Stimulated activated CD8-positive, alpha-beta memory T cell treated with anti-CD3 and anti-CD28 coated beads, Interleukin-15, amount 100 ng/mL, for 1 hour (primary cell): ENCODE results near the gene APP.
"Not testable (repeated sequence)": the region's sequence is repeated elsewhere in the genome, so short reads cannot be mapped to it uniquely, and the experiment has no call there.

Experiments
- DNase-seq: peaks from one replicate; pipeline ENCODE4 v3.0.0-alpha.2; 2020; ENCODE audit warnings: low read depth

The APP gene

GRCh38 chr21:25942135-25942534, 228.4 kb downstream of the APP start:
- no peak for DNase-seq

- no peak for DNase-seq
These were observed 231.2 kb downstream of the APP start for GRCh38 chr21:25939396-25939761.

GRCh38 chr21:25938658-25939395, 231.7 kb downstream of the APP start:
- DNase-seq, result no peak

GRCh38 chr21:25936776-25937175, 233.8 kb downstream of the APP start:
- no peak for DNase-seq

- no peak for DNase-seq
These were observed 235.8 kb downstream of the APP start for GRCh38 chr21:25934771-25935224.

GRCh38 chr21:25934130-25934529, 236.4 kb downstream of the APP start:
- DNase-seq, result no peak

GRCh38 chr21:25931765-25932164, 238.8 kb downstream of the APP start:
- no peak for DNase-seq

DNA sequence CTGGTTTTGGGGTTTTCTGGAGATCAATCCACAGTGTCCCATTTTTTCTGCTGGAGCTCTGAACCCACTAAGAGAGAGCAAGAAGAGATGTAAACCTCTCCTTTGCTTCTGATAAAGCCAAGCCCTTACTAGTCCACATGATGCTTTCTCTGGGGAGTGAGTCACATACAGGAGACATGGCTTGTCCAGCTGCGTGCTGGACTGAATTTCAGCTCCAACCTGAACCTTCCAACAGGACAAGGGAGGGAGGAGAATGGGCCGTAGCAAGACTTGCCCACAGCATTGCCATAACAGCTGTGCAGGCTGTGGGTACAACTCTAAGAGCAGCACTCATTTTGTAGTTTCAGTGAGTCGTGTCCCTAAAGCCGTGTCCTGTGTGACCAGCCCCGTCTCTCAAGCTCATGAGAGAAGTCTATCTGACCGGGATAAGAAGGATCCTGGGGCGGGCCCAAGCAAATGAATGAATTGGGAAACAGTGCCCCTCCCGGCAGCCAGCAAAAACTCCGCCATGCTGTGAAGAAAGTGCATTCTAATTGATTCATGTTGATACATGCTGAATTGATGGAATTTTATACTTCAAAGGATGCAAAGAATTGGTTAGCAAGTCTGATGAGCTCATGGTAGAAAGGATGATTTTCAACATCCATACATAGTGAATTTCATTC, 240.6 kb downstream of the APP start:
- no peak for DNase-seq

DNA sequence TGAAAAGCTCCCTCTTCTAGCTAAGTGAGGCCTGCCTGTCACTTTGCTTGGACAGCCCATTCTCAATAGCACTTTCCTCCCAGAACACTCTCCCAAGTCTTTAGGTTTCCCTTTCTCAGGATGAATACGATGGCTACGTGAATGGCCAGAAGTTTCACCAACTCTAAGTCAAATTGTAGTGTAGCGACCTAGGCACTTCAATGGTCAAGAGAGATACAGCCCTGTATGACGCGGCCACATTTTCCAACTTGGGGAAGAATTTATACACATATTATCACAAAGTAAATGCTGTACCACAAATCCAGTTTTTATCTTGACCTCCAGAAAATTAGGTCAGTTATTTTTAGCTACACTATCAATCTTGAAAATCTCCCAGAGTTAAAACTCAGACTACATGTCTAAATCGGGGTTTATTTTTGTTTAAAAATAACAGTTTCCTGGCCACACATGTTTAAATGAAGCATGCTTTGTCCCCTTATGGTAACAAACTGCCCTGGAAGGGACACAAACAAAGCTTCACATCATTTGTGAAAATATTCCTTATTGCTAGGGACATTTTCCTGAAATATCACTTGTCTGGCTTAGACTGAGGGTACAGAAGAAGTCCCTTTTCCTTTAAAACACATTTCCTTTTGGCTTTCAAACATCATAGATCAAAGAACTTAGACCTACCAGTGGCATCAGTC, 243.2 kb downstream of the APP start:
- DNase-seq, result no peak

DNA sequence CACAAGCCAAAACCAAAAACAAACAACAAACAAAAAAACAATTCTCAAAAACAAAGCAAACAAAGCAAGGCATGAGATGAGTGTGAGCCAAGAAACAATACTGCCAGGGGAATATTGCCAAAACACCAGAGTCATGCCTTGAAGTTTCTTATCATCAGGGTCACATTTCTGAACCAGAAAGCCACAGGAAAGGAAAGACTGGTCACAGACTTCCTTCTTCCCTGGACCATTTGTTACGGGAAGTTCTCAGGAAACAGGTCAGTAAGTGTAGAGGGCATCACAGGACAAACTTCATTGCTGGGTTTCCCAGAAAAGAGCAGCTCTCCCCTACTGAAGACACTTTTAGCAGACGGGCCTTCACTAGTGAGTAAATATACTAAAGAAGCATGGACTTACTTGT, 244.6 kb downstream of the APP start:
- DNase-seq, result no peak

GRCh38 chr21:25925064-25925800, 245.3 kb downstream of the APP start:
- DNase-seq, result no peak

DNA sequence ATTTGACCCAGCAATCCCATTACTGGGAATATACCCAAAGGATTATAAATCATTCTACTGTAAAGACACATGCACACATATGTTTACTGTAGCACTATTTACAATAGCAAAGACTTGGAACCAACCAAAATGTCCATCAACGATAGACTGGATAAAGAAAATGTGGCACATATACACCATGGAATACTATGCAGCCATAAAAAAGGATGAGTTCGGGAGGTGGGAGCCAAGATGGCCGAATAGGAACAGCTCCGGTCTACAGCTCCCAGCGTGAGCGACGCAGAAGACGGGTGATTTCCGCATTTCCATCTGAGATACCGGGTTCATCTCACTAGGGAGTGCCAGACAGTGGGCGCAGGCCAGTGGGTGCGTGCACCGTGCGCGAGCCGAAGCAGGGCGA, 252.4 kb downstream of the APP start:
- not testable (repeated sequence) for DNase-seq

DNA sequence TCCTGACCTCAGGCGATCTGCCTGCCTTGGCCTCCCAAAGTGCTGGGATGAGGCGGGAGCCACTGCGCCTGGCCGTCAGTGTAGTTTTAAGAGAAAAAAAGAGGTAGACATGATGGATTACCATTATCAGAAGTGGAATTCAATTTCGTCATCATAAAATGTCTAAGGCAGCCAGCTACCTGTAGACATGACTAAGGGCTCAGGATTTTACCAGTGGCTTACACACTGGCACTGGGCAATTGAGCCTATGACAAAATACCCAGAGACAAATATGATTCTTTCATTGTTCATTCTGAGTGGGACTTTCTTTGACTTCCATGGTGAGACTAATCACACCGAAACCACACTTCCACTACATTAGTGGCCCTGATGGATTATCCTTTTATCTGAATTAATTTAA, 254.3 kb downstream of the APP start:
- no peak for DNase-seq

DNA sequence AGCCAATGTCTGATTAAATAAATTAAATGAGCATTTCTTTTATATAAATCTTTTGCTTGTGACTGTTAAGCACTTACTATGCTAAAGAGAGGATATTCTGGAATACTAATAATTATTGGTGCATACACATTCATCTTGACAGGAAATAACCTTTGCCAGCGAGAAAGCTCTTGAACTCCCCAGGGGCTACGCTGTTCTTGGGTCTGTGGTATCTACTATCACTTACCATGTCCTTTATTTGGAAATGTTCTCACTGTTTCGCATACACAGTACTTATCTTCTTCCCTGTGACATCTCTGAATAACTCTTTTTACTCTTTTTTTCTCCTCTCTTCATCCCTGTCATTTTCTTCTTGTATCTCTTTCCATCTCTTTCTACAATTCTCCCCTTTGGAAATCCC, 257.1 kb downstream of the APP start:
- DNase-seq, result no peak

DNA sequence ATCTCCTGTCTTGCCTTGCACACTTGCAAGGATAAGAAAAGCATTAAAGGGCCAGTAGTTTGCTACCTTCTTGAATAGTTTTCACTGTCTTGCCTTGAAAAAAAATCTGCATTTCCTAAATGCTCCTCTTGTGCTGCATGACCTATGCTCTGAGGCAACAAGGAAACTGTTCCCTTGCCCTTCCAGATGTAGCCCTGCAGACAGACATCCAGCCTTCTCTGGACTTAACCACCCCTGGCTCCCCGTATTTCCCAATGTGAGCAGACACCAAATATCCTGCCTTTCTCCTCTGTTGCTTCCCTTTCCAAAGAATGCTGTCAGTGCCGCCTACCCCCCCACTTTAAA, 258.2 kb downstream of the APP start:
- no peak for DNase-seq

GRCh38 chr21:25911730-25912401, 258.7 kb downstream of the APP start:
- no peak for DNase-seq

DNA sequence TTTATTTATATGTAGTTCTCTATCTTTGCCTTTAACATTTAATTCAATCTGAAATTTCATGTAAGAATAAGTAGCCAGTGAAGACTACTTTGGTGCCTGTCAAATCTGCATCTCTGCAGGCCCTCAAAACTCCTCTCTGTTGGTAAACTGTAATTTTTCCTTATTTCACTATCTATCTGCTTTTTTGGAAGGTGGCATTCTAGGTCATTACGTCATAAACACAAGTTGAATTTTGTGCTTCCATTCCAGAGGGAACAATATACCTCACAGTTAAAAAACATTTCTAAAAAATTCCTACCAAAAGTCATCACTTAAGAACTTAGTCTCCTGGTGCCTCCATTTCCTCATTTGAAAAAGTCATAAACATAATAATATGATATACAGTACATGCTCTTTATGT, 259.8 kb downstream of the APP start:
- no peak for DNase-seq

DNA sequence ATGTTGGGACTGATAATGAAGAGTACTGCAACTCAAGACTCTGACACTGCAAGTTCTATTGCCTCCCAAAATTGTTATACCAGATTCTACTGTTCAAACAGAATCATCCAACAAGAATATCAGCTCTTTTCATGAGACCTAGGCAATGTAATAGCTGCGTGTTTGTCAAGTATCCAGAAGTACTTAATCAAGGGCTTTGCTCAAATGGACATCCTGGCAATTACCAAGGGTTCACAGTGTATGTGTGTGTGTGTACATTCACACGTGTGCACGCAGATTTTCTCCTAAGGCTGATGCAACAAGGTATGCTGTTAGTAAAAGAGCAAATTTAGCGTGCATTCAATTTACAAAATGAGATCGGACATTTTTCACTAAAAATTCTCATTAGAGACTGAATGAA, 261.2 kb downstream of the APP start:
- DNase-seq, result no peak

DNA sequence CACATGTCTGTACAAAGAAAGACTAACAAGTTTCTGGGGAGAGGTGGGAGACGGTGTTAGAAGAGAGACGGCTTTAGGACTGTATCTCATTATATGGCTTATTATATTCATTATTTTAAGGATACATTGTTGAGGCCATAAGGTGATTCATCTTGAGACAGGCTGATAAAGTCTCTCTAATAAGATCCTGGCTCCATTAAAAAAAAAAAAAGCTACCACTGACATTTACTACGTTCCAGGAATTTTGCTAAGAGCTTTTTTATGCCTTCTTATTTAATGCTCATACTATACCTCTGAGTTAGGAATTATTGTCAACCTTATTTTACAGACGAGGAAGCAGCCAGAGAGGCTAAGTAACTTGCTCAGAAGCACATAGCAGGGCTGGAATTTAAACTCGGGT, 262.1 kb downstream of the APP start:
- DNase-seq, result no peak

DNA sequence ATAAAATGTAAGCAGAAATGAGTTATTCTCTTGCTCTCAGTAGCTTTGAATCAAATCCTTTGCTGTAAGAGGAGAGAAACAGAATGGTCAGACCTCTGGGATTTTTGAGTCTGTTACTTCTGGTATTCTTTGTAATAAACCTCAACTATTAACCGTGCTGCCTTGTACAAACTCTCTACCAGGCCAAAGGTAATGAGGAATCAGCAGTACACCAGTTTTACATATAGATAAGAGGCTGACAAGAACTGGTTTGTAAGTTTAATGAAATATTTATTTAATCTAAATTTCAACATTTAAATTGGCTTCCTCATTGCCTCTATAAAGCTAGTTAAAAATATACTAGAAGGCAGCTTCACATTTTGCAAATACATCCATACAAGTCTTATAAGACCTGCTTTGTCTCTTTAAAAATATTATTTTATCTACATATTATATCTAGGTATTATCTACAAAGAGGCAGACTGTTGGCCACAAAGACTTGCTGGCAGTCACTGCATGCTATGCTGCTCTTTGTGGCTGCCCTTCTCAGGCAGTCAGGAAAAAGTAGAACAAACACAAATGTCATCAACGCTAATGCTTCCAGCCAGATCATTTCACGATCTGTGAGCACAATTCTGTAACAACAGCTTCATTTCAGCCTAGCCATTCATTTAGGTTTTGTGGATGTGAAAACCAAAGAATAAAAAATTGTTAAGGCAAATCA, 262.8 kb downstream of the APP start:
- DNase-seq, result no peak

DNA sequence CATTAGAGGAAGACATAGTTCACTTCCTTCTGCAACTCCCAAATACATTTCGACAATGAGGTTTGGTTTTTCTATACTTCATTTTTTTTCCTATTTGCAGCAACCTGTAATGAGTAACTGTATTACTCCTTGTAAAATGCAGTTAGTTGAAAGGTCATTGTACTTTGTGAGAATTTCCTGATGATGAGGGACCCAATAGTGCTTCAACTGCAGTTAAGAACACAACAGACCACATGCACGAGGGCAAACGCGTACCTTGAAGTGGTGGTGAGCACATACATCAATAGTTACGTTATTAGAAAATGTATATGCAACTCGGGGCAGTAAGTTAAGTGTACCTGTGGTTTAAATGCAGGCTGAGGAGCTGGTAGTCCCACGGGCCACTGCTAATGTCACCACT, 264.0 kb downstream of the APP start:
- no peak for DNase-seq

GRCh38 chr21:25905126-25905525, 265.4 kb downstream of the APP start:
- DNase-seq, result no peak
